H1 (cell line): Measurements from ENCODE around the gene SMC3. TPM values are rescaled to one million over a fixed set of nuclear protein-coding genes. Genes with fewer than 3 reads are reported as not detected.

ENCODE experiments used
- CTCF ChIA-PET: fragments of 300-600 bp; sonication (Branson Sonifier 250); formaldehyde crosslinking; loops from one replicate; lab custom pipeline; 2021; ENCODE audit not compliant: partially characterized antibody; lab: Charles Lee
- POLR2A ChIA-PET: fragments of 300-600 bp; sonication (Branson Sonifier 250); formaldehyde crosslinking; loops from one replicate; lab custom pipeline; 2021; ENCODE audit warnings: inconsistent platforms; ENCODE audit not compliant: partially characterized antibody; lab: Charles Lee
- DNase-seq, 2 experiments: peaks; one replicate each; pipeline versions ENCODE4 v3.0.0 to v3.0.0-alpha.2; 2010 to 2022; ENCODE audit warnings: low spot score in 2 of 2, low read depth in 1 of 2, mixed read lengths in 1 of 2
- FAIRE-seq: peaks from 2 replicates; lab custom pipeline; 2011; peaks lifted over from hg19 to GRCh38; lab: Jason Lieb, UNC
- H2AFZ ChIP-seq: 2 replicates; pipeline ENCODE4 v1.8.1; 2012; ENCODE audit warnings: low read length, inconsistent platforms
- H2AK5ac ChIP-seq: 2 replicates; pipeline ENCODE4 v1.6.1; 2013; ENCODE audit warnings: low read depth, low read length
- H2BK120ac ChIP-seq: replicated peaks from 2 replicates; pipeline ENCODE3; 2013; ENCODE audit warnings: low read depth, low read length, inconsistent platforms
- H2BK12ac ChIP-seq: 2 replicates; pipeline ENCODE4 v1.6.1; 2013; ENCODE audit warnings: low read depth, low read length
- H2BK15ac ChIP-seq: 2 replicates; pipeline ENCODE4 v1.6.1; 2013; ENCODE audit warnings: low read length
- H2BK20ac ChIP-seq: 2 replicates; pipeline ENCODE4 v1.6.1; 2013; ENCODE audit warnings: low read length
- H2BK5ac ChIP-seq: 2 replicates; pipeline ENCODE4 v1.6.1; 2013; ENCODE audit warnings: low read depth, low read length
- H3K14ac ChIP-seq: 2 replicates; pipeline ENCODE4 v1.6.1; 2013; ENCODE audit warnings: inconsistent platforms; ENCODE audit not compliant: insufficient read length
- H3K18ac ChIP-seq: 2 replicates; pipeline ENCODE4 v1.6.1; 2013; ENCODE audit warnings: low read length; ENCODE audit errors: extremely low read depth
- H3K23ac ChIP-seq: 2 replicates; pipeline ENCODE4 v1.6.1; 2013; ENCODE audit warnings: inconsistent platforms; ENCODE audit not compliant: insufficient read length
- H3K23me2 ChIP-seq: 2 replicates; pipeline ENCODE4 v1.6.1; 2013; ENCODE audit warnings: low read depth, low read length
- H3K27ac ChIP-seq: 2 replicates; pipeline ENCODE4 v1.6.1; 2011; ENCODE audit warnings: low read depth, low read length, inconsistent platforms
- H3K27me3 ChIP-seq, 4 experiments: replicated peaks in 1 of 4; 1 replicate in 1 of 4; 2 replicates in 3 of 4; pipeline versions ENCODE4 v1.6.1 to v1.8.1; 2011 to 2013; ENCODE audit warnings: low read length in 3 of 4, mild to moderate bottlenecking in 3 of 4, inconsistent platforms in 2 of 4, mixed read lengths in 2 of 4, moderate library complexity in 1 of 4; ENCODE audit not compliant: control insufficient read depth in 3 of 4, insufficient read depth in 3 of 4; ENCODE audit errors: extremely low read depth in 1 of 4
- H3K36me3 ChIP-seq, 4 experiments: 2 replicates each; pipeline versions ENCODE4 v1.6.1 to v1.8.1; 2011 to 2013; ENCODE audit warnings: mild to moderate bottlenecking in 4 of 4, low read length in 3 of 4, moderate library complexity in 2 of 4, control low read depth in 1 of 4, inconsistent platforms in 1 of 4; ENCODE audit not compliant: insufficient read depth in 4 of 4, control insufficient read depth in 2 of 4
- H3K4ac ChIP-seq: replicated peaks from 2 replicates; pipeline ENCODE3; 2013; ENCODE audit warnings: low read length, low read depth, mixed read lengths, inconsistent platforms; ENCODE audit not compliant: insufficient read length
- H3K4me1 ChIP-seq, 4 experiments: replicated peaks in 1 of 4; 1 replicate in 1 of 4; 2 replicates in 3 of 4; pipeline versions ENCODE4 v1.6.1 to v1.8.1; 2011 to 2013; ENCODE audit warnings: low read length in 3 of 4, inconsistent platforms in 2 of 4, mixed read lengths in 1 of 4; ENCODE audit not compliant: insufficient read depth in 4 of 4, control insufficient read depth in 3 of 4
- H3K4me2 ChIP-seq, 2 experiments: 2 replicates each; pipeline versions ENCODE4 v1.6.1 to v1.8.1; 2011 to 2013; ENCODE audit warnings: low read depth in 2 of 2, low read length in 2 of 2, control low read depth in 1 of 2, inconsistent platforms in 1 of 2, mild to moderate bottlenecking in 1 of 2; ENCODE audit not compliant: insufficient read depth in 1 of 2
- H3K4me3 ChIP-seq, 4 experiments: fragments of 200-600, 300-600 bp in 1 of 4; sonication (generic), shearing (Covaris generic), sonication (Bioruptor Twin) in 1 of 4; 2 replicates each; pipeline versions ENCODE4 v1.5.1 to v1.8.1; 2011 to 2016; ENCODE audit warnings: low read length in 4 of 4, low read depth in 3 of 4, control low read depth in 2 of 4, inconsistent platforms in 2 of 4, mild to moderate bottlenecking in 2 of 4, mixed read lengths in 1 of 4, moderate library complexity in 1 of 4; ENCODE audit not compliant: insufficient read depth in 2 of 4; ENCODE audit errors: extremely low read depth in 1 of 4
- H3K56ac ChIP-seq: replicated peaks from 2 replicates; pipeline ENCODE3; 2013; ENCODE audit warnings: low read depth, mild to moderate bottlenecking, mixed read lengths, low read length, inconsistent platforms; ENCODE audit not compliant: insufficient read length
- H3K79me1 ChIP-seq: 2 replicates; pipeline ENCODE4 v1.6.1; 2013; ENCODE audit warnings: low read depth, low read length, control low read depth
- H3K79me2 ChIP-seq, 2 experiments: 2 replicates each; pipeline versions ENCODE4 v1.6.1 to v1.8.1; 2012 to 2013; ENCODE audit warnings: low read length in 2 of 2, mild to moderate bottlenecking in 2 of 2, inconsistent platforms in 1 of 2; ENCODE audit not compliant: insufficient read depth in 2 of 2, control insufficient read depth in 1 of 2
- H3K9ac ChIP-seq, 4 experiments: replicated peaks in 1 of 4; 1 replicate in 1 of 4; 2 replicates in 3 of 4; pipeline versions ENCODE4 v1.6.1 to v1.8.1; 2011 to 2013; ENCODE audit warnings: low read depth in 3 of 4, low read length in 3 of 4, control low read depth in 2 of 4, mild to moderate bottlenecking in 2 of 4, moderate library complexity in 2 of 4, inconsistent platforms in 1 of 4; ENCODE audit errors: extremely low read depth in 1 of 4
- H3K9me3 ChIP-seq, 2 experiments: 2 replicates each; pipeline versions ENCODE4 v1.6.1 to v1.8.1; 2012 to 2013; ENCODE audit warnings: mild to moderate bottlenecking in 2 of 2, moderate library complexity in 2 of 2, control low read depth in 1 of 2, inconsistent platforms in 1 of 2, low read depth in 1 of 2, low read length in 1 of 2, mixed read lengths in 1 of 2; ENCODE audit not compliant: insufficient read depth in 2 of 2
- H4K20me1 ChIP-seq, 2 experiments: replicated peaks in 1 of 2; 2 replicates each; pipeline versions ENCODE3 to v1.8.1; 2011 to 2013; ENCODE audit warnings: inconsistent platforms in 2 of 2, low read length in 2 of 2, mild to moderate bottlenecking in 1 of 2; ENCODE audit not compliant: insufficient read depth in 2 of 2, control insufficient read depth in 1 of 2
- H4K5ac ChIP-seq: 2 replicates; pipeline ENCODE4 v1.6.1; 2013; ENCODE audit warnings: low read length, low read depth, mixed read lengths, inconsistent platforms; ENCODE audit not compliant: insufficient read length
- H4K8ac ChIP-seq: 2 replicates; pipeline ENCODE4 v1.8.0; 2013; ENCODE audit warnings: mild to moderate bottlenecking, moderate library complexity, low read length, inconsistent platforms; ENCODE audit not compliant: insufficient read depth; ENCODE audit errors: extremely low read depth
- H4K91ac ChIP-seq: replicated peaks from 2 replicates; pipeline ENCODE3; 2013; ENCODE audit warnings: low read length, mixed read lengths, inconsistent platforms; ENCODE audit not compliant: insufficient read length
- HDAC2 ChIP-seq, 2 experiments: fragments of 300-600 bp in 1 of 2; sonication (generic) in 1 of 2; IDR thresholded peaks; 2 replicates each; pipeline ENCODE4 v1.6.1; 2011 to 2012; ENCODE audit warnings: low read depth in 2 of 2, low read length in 2 of 2, mild to moderate bottlenecking in 2 of 2, moderate library complexity in 2 of 2, borderline replicate concordance in 1 of 2, inconsistent platforms in 1 of 2
- NANOG ChIP-seq: IDR thresholded peaks from 2 replicates; pipeline ENCODE4 v1.6.1; 2011; ENCODE audit warnings: low read length, low read depth, mild to moderate bottlenecking, inconsistent platforms; ENCODE audit not compliant: insufficient read depth, poor library complexity, severe bottlenecking
- WGBS, 2 experiments: shearing (Covaris generic) in 1 of 2; methylation state at CpG; one replicate each; pipeline versions ENCODE4 v1.1.6 to v1.1.7; 2013 to 2015; ENCODE audit warnings: low lambda C conversion rate in 2 of 2, mixed read lengths in 2 of 2, inconsistent platforms in 1 of 2, low coverage in 1 of 2, missing lambda C conversion rate in 1 of 2; ENCODE audit not compliant: insufficient replicate concordance in 2 of 2, insufficient coverage in 1 of 2, insufficient read length in 1 of 2; ENCODE audit errors: extremely low coverage in 1 of 2, missing lambda C conversion rate in 1 of 2; 5-methylcytosine and 5-hydroxymethylcytosine counted together
- polyA plus RNA-seq, 7 experiments: library from polyadenylated mRNA; depleted of rRNA in 3 of 7; stranded (reverse) in 5 of 7; unstranded in 2 of 7; fragments of >200 nt in 5 of 7; fragments of 200-250 nt in 2 of 7; gene quantifications; 1 replicate in 5 of 7; 2 replicates in 1 of 7; 4 replicates in 1 of 7; pipeline versions ENCODE4 v1.2.1 to v1.2.3, GENCODE V29; 2011 to 2013; ENCODE audit warnings: missing spikeins in 2 of 7, mixed read lengths in 2 of 7
- total RNA-seq: library from RNA; stranded (reverse); fragmentation: NEBNext Ultra II Directional; extraction: Animal tissue kit (Norgen Biotek cat#: 25700); gene quantifications from 2 replicates; pipeline ENCODE4 v1.2.1, GENCODE V29; 2021

The SMC3 gene
- total and polyA plus RNA-seq, 2 of the 8 experiments (the other 6 are each of a cell fraction or from before 2014, with no cell fraction given) = 12.7 to 93.4 TPM

- no peaks in the 10 kb centered on the region for H3K9me3 ChIP-seq
- no peak for DNase-seq
- H3K79me2 ChIP-seq = no peaks in the 10 kb centered on the region
- no peaks in the 10 kb centered on the region for H3K36me3 ChIP-seq
- H3K23ac ChIP-seq = no peak overlapping the region
- no peak overlapping the region for H3K4ac ChIP-seq
- TF ChIP-seq HDAC2 (IDR thresholded peaks at IDR 0.05; ENCODE audit: borderline replicate concordance in 1 of 2, low read depth in 2 of 2, low read length in 2 of 2) = 0 out of 4 replicates have a peak, but pooled peaks of 1 of the 2 experiments have one; percentile 5
- no peak for TF ChIP-seq NANOG
- no peak overlapping the region for H2BK5ac ChIP-seq
- H3K79me1 ChIP-seq = no peaks in the 10 kb centered on the region
- H2BK120ac ChIP-seq = no peak overlapping the region
- H2BK15ac ChIP-seq = no peak overlapping the region
- H3K4me2 ChIP-seq = peak overlapping the region in 1 of 2 experiments; percentile 40; a peak in 2 of 4 replicates
- H3K23me2 ChIP-seq = no peaks in the 10 kb centered on the region
- no peak overlapping the region for H3K9ac ChIP-seq
- H4K8ac ChIP-seq = no peak overlapping the region
- no peaks in the 10 kb centered on the region for H4K20me1 ChIP-seq
- no peak overlapping the region for H3K14ac ChIP-seq
- no peak for FAIRE-seq
- H2AFZ ChIP-seq = no peak overlapping the region
- H3K27me3 ChIP-seq = peaks cover 1 to 3% (median 2%) of the 10 kb centered on the region in 4 experiments; a peak in 5 of 7 replicates
- no peak overlapping the region for H3K27ac ChIP-seq
- H2BK12ac ChIP-seq = no peak overlapping the region
- no peak overlapping the region for H2BK20ac ChIP-seq
- peaks cover 9 to 18% (median 13%) of the 10 kb centered on the region in 4 experiments for H3K4me1 ChIP-seq
- H3K18ac ChIP-seq = no peak overlapping the region; the same call in 1 of the 2 replicates
- H4K5ac ChIP-seq = no peak overlapping the region
- H2AK5ac ChIP-seq = no peak overlapping the region
- no peak overlapping the region for H3K4me3 ChIP-seq
- H3K56ac ChIP-seq = no peak overlapping the region
- H4K91ac ChIP-seq = no peak overlapping the region
- WGBS, 2 experiments = 34% methylated on average over 6 of the region's 6 CpGs; no CpG with 5 or more reads in 1 of the 2 experiments
- ChIA-PET CTCF (interaction anchor here (0.7 to 6.3 kb wide), 11 partner anchors 10 to 389 kb away, joined by 3 to 51 read pairs (median 4); no protein-coding TSS in a partner anchor), POLR2A (interaction anchor here (0.6 kb wide), 1 partner anchor 23 kb away, joined by 3 read pairs; no protein-coding TSS in a partner anchor)
These were observed 69.5 kb downstream of the SMC3 start for GRCh38 chr10:110636932-110637557.
